NT2/D1 (cell line): ENCODE results near the gene INTS7.

Experiments used
- SUZ12 ChIP-seq: IDR thresholded peaks from 2 replicates; pipeline ENCODE4 v1.6.1; 2011; ENCODE audit not compliant: insufficient read length, insufficient read depth; ENCODE audit errors: extremely low read depth
- YY1 ChIP-seq: IDR thresholded peaks from 2 replicates; pipeline ENCODE4 v1.6.1; 2011; ENCODE audit not compliant: insufficient read length, insufficient read depth
- ZNF274 ChIP-seq: IDR thresholded peaks from 2 replicates; pipeline ENCODE4 v1.6.1; 2011; ENCODE audit warnings: mild to moderate bottlenecking, low read depth, low read length

DNA sequence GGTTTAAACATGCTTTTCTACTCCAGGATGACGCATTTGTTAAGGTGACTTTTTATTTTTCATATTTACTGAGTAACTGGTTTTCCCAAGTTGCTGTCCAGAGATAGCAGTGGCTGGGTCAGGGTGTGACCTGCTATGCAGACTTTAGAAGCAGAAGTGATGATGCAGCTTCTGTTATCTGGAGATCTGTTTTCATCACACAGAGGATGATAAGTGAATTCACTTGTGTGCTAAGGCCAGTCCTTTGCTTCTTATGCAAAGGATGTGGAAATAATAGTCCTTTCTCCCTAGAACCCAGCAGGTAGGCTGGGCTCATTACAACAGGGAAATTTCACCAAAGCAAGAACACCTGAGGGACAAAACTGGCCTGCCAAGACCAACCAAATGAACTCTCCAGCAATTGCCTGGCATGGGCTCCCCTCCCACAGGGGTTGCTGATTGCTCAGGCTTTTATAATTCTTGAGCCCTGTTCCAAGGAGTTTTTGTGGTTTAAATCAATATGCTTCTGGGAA lies 107.0 kb downstream of the INTS7 start:
- TF ChIP-seq ZNF274 (no peak), YY1 (no peak), SUZ12 (no peak)
